Activated naive CD4-positive, alpha-beta T cell treated with anti-CD3 and anti-CD28 coated beads, Interleukin-2, amount 50 U/mL, for 72 hours (primary cell): ENCODE results near the gene GAN. TPM values are rescaled to one million over a fixed set of nuclear protein-coding genes. Genes with fewer than 3 reads are reported as not detected.
A peak's percentile ranks its signal among the peaks of the same experiment; 100 is the strongest.

Source experiments
- ATAC-seq, 2 donors: fragments of 150-1000 bp; cut with Tn5 transposase; 2 replicates each; pipeline ENCODE4 v1.10.0; 2021; ENCODE audit warnings: mild to moderate bottlenecking in 2 of 2, moderate library complexity in 2 of 2
- DNase-seq, 2 donors: peaks; one replicate each; pipeline ENCODE4 v3.0.0; 2021 to 2022; ENCODE audit warnings: low spot score in 2 of 2
- H3K27ac Mint-ChIP-seq, 2 donors: one replicate each; pipeline ENCODE4 v1.8.0; 2022; ENCODE audit warnings: mild to moderate bottlenecking in 2 of 2, mixed read lengths in 2 of 2
- H3K36me3 Mint-ChIP-seq, 2 donors: one replicate each; pipeline ENCODE4 v1.8.0; 2022; ENCODE audit warnings: mixed read lengths in 2 of 2
- H3K9me3 Mint-ChIP-seq, 2 donors: one replicate each; pipeline ENCODE4 v1.8.0; 2022; ENCODE audit warnings: mixed read lengths in 2 of 2
- total RNA-seq, 2 donors: library from RNA; stranded (reverse); gene quantifications; one replicate each; pipeline ENCODE4 v1.2.3, GENCODE V29; 2022

The GAN gene
- total RNA-seq, 2 donors from 2014 or later: 12.8 to 15.7 TPM

DNA sequence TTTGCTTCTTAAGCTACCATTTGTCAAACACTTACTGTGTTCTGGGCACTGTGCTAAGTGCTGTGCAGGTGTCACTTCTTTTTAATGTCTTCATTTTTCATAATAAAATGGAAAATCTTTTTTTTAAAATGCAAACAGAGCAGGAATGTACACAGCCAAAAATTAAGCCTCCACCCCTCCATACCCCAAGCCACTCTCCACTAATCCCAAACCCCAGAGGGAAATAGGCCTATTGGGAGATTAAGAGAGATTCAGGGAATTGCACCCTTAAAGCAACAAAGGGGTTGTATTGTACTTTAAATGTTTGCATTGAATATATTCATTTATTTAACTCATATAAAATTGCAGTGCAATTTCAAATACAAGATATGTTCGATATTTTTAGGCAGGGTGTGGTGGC, 28.6 kb upstream of the GAN start:
- Mint-ChIP-seq H3K9me3 (no peaks in the 10 kb centered on the region), H3K36me3 (no peaks in the 10 kb centered on the region), H3K27ac (no peak overlapping the region)
- DNase-seq (no peak), ATAC-seq (no peak)

- Mint-ChIP-seq H3K36me3 (no peaks in the 10 kb centered on the region), H3K9me3 (no peaks in the 10 kb centered on the region), H3K27ac (no peak overlapping the region)
- ATAC-seq (no peak), DNase-seq (no peak)
Observed at GRCh38 chr16:81291117-81291516, 23.6 kb upstream of the GAN start.

DNA sequence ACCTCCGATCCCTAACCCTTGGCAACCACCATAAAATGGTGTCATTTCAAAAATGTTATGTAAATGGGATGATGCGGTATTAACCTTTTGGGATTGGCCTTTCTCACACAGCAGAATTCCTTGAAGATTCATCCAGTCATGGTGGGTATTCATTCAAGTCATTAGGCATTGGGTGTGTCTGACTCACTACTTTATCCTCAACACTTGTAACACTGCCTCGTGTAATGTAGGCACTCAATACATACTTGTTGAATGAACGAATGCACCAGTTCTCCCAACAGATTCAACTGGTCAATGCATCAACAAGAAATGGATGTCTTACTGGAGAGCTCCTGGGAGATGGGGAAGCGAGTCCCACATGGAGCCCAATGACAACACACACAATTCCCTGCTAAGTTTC, 21.8 kb upstream of the GAN start:
- DNase-seq (no peak), ATAC-seq (no peak)
- H3K9me3 Mint-ChIP-seq: no peaks in the 10 kb centered on the region
- no peak overlapping the region for H3K27ac Mint-ChIP-seq
- H3K36me3 Mint-ChIP-seq: no peaks in the 10 kb centered on the region

GRCh38 chr16:81293909-81294802, 20.6 kb upstream of the GAN start:
- H3K27ac Mint-ChIP-seq: no peak overlapping the region
- DNase-seq (no peak), ATAC-seq (no peak)
- H3K9me3 Mint-ChIP-seq: no peaks in the 10 kb centered on the region
- H3K36me3 Mint-ChIP-seq: no peaks in the 10 kb centered on the region

DNA sequence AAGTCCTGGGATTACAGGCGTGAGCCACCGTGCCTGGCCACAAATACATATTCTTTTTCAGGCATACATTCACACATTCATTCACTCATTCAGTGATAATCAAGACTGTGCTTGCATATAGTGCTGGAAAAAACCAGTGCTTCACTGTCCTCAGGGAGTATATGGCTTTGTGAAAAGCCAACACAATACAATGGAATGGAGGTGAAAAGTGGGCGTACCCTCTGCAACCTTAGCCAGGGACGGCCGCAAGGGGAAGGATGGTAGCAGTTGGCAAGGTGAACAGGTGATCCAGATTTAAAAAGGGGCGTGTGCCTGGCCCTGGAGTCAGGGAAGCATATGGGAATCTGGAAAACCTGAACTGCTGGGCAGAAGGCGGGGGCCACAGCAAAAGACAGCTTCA, 18.1 kb upstream of the GAN start:
- Mint-ChIP-seq H3K9me3 (peaks cover 0 to 4% of the 10 kb centered on the region in 2 donors), H3K27ac (no peak overlapping the region), H3K36me3 (peaks cover 0 to 7% of the 10 kb centered on the region in 2 donors)
- ATAC-seq: no peak
- no peak for DNase-seq

GRCh38 chr16:81307770-81308169, 7.0 kb upstream of the GAN start:
- H3K36me3 Mint-ChIP-seq: peaks cover 0 to 5% of the 10 kb centered on the region in 2 donors
- no peak for ATAC-seq
- DNase-seq: no peak
- no peak overlapping the region for H3K27ac Mint-ChIP-seq
- H3K9me3 Mint-ChIP-seq: no peaks in the 10 kb centered on the region

DNA sequence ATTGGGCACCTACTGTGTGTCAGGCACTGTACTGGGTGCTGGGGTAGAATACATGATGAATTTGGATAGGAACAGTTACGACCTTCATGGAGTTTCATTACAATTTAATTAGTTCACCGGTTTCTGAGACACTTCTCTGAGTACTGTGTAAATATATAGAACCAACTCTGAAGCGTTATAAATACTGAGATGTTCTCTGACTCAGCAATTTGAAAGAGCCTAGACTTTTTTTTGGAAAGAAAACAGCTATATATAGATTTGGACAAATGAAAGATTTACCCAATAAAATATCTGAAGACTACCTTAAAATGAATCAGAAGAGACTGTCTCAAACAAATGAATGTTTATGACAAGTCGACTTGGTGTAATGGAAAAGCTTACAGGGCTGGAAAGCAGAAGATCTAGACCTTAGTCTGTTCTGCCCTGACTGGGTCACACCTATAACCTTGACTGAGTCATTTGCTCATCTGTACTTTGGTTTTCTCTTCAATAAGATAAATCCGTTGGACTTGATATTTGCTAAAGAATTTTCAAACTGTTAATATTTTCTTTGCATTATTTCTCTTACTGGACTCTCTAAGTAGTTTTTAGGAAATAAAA, 4.6 kb upstream of the GAN start:
- DNase-seq (no peak), ATAC-seq (peak; percentile 30 to 64)
- no peaks in the 10 kb centered on the region for H3K9me3 Mint-ChIP-seq
- H3K27ac Mint-ChIP-seq: peak overlapping the region in 1 of 2 donors; percentile 36
- H3K36me3 Mint-ChIP-seq: peaks cover 6 to 13% of the 10 kb centered on the region in 2 donors

DNA sequence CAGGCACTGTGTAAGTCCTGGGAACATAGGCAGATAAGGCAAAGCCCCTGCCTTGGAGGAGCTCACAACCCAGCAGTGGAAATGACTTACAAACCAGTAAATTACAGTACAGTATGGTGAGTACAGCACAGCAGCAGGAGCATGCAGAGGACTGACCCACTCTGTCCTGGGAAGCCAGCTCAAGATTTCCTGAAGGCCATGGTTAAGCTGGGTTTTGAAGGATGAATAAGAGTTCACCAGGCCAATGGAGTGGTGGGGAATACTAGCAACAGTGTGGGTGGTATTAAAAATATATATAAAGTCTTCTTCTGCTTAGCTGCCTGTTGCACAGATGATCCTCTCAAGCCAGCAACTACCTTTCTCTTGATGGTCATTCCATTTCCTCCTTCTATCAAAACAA, 3.0 kb upstream of the GAN start:
- no peak for DNase-seq
- H3K27ac Mint-ChIP-seq: no peak overlapping the region
- H3K9me3 Mint-ChIP-seq: no peaks in the 10 kb centered on the region

DNA sequence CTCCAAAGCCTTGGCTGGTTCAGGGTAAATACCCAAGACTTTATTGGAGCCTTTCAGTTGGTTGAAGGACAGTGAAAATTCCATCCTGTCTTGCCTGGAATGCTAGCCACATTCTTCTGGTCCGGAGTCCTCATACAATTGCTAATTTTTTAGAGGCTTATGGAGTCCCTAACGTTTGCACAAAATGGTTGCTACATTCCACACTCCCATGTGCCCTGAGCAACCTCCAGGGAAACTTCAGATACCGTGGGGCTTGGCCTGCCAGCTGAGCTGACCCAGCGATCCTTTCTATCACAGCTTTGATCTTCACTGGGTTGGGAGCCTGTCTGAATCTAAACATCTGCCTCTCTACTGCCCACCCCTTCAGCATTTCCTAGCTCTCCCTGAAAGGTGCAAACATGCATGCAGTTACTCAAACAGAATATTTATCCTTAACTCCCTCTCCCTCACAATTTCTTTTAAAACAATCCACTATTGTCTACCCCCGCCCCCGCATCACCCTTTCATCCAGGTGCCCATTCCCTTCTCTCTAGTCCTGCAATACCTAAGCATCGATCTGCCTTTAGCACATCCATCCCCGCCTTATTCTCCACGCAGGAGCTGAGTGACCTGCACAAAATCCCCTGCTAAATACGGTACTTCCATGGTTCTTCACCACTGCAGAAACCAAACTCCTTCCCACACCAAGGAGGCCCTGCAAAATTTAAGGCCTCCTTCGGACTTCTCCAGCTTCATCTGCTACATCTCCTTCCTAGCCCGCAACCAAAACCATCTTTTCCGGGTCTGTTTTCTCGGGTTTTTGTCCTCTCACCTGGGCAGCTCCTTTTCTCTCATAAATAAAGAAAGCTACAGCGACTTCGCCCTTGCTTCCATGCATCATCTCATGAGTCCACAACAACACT, 810 bp upstream of the GAN start:
- DNase-seq (no peak), ATAC-seq (no peak)
- H3K27ac Mint-ChIP-seq: peak overlapping the region; percentile 85 to 99
- H3K9me3 Mint-ChIP-seq: no peaks in the 10 kb centered on the region
- H3K36me3 Mint-ChIP-seq: peaks cover 10 to 18% of the 10 kb centered on the region in 2 donors

More for the DNA sequence above, 3.0 kb upstream of the GAN start:
- ATAC-seq: no peak
- H3K36me3 Mint-ChIP-seq: peaks cover 10 to 18% of the 10 kb centered on the region in 2 donors

- Mint-ChIP-seq H3K27ac (peak overlapping the region; percentile 65 to 85), H3K36me3 (peaks cover 10 to 18% of the 10 kb centered on the region in 2 donors), H3K9me3 (no peaks in the 10 kb centered on the region)
- DNase-seq (peak; percentile 54 to 66), ATAC-seq (peak; percentile 10 to 28)
Observed at GRCh38 chr16:81315271-81316175, 761 bp downstream of the GAN start.

GRCh38 chr16:81316176-81316496, 1.4 kb downstream of the GAN start:
- H3K9me3 Mint-ChIP-seq: no peaks in the 10 kb centered on the region
- H3K27ac Mint-ChIP-seq: peak overlapping the region in 1 of 2 donors; percentile 82
- DNase-seq (no peak), ATAC-seq (no peak)
- H3K36me3 Mint-ChIP-seq: peaks cover 10 to 18% of the 10 kb centered on the region in 2 donors

DNA sequence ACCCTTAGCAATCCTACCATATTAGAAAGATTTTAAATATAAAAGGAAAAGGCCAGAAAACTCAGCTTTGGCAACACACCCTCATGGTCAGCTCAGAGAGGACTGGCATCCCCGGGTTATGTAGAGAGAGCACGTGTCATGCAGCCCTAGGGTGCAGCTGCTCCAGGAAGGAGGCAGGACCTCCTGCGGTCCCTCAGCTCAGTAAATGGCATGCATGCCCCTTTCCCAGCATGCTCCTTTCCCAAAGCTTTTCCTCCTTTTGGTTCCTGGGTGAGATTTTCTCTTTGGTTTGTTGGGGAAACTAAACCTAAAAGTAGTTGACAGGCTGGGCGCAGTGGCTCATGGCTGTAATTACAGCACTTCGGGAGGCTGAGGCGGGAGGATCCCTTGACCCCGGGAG, 3.9 kb downstream of the GAN start:
- Mint-ChIP-seq H3K9me3 (no peaks in the 10 kb centered on the region), H3K36me3 (peaks cover 10 to 13% of the 10 kb centered on the region in 2 donors), H3K27ac (no peak overlapping the region)
- ATAC-seq (no peak), DNase-seq (no peak)

- no peak for ATAC-seq
- DNase-seq: no peak
- Mint-ChIP-seq H3K27ac (no peak overlapping the region), H3K36me3 (peaks cover 8 to 12% of the 10 kb centered on the region in 2 donors), H3K9me3 (no peaks in the 10 kb centered on the region)
Observed at GRCh38 chr16:81319221-81319912, 4.6 kb downstream of the GAN start.

GRCh38 chr16:81321039-81321438, 6.3 kb downstream of the GAN start:
- no peak for ATAC-seq
- DNase-seq: no peak
- Mint-ChIP-seq H3K27ac (no peak overlapping the region), H3K36me3 (peaks cover 1 to 12% of the 10 kb centered on the region in 2 donors), H3K9me3 (no peaks in the 10 kb centered on the region)

GRCh38 chr16:81321536-81321935, 6.8 kb downstream of the GAN start:
- peaks cover 0 to 11% of the 10 kb centered on the region in 2 donors for H3K36me3 Mint-ChIP-seq
- no peak overlapping the region for H3K27ac Mint-ChIP-seq
- ATAC-seq (no peak), DNase-seq (no peak)
- no peaks in the 10 kb centered on the region for H3K9me3 Mint-ChIP-seq

DNA sequence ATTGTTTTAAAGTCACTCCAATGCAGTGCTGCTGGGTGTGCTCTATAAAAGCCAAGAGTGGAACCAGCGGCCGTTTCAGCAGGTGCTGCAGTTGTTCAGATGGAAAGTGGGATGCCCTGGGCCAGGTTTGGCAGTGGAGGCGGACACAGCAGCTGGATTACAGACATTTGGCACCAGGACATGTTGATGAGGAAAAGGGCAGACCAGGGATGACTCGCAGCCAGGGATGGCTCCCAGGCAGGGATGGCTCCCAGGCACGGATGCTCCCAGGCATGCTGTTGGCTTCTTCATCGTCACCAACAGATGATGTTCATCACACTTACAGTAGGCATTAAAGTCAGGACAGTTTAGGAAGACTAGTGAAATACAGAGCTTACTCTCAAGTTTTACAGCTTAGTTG, 10.0 kb downstream of the GAN start:
- Mint-ChIP-seq H3K9me3 (no peaks in the 10 kb centered on the region), H3K36me3 (peaks cover 0 to 11% of the 10 kb centered on the region in 2 donors), H3K27ac (no peak overlapping the region)
- ATAC-seq (no peak), DNase-seq (no peak)
